H1 (cell line): ENCODE data around the gene MEF2D. TPM values are rescaled to one million over a fixed set of nuclear protein-coding genes. Genes with fewer than 3 reads are reported as not detected.
A peak's percentile ranks its signal among the peaks of the same experiment; 100 is the strongest.

ENCODE experiments used
- CTCF ChIA-PET: fragments of 300-600 bp; sonication (Branson Sonifier 250); formaldehyde crosslinking; loops from one replicate; lab custom pipeline; 2021; ENCODE audit not compliant: partially characterized antibody; lab: Charles Lee
- POLR2A ChIA-PET: fragments of 300-600 bp; sonication (Branson Sonifier 250); formaldehyde crosslinking; loops from one replicate; lab custom pipeline; 2021; ENCODE audit warnings: inconsistent platforms; ENCODE audit not compliant: partially characterized antibody; lab: Charles Lee
- DNase-seq, 2 experiments: peaks; one replicate each; pipeline versions ENCODE4 v3.0.0 to v3.0.0-alpha.2; 2010 to 2022; ENCODE audit warnings: low spot score in 2 of 2, low read depth in 1 of 2, mixed read lengths in 1 of 2
- FAIRE-seq: peaks from 2 replicates; lab custom pipeline; 2011; peaks lifted over from hg19 to GRCh38; lab: Jason Lieb, UNC
- H2AFZ ChIP-seq: 2 replicates; pipeline ENCODE4 v1.8.1; 2012; ENCODE audit warnings: low read length, inconsistent platforms
- H2AK5ac ChIP-seq: 2 replicates; pipeline ENCODE4 v1.6.1; 2013; ENCODE audit warnings: low read depth, low read length
- H2BK120ac ChIP-seq: replicated peaks from 2 replicates; pipeline ENCODE3; 2013; ENCODE audit warnings: low read depth, low read length, inconsistent platforms
- H2BK12ac ChIP-seq: 2 replicates; pipeline ENCODE4 v1.6.1; 2013; ENCODE audit warnings: low read depth, low read length
- H2BK15ac ChIP-seq: 2 replicates; pipeline ENCODE4 v1.6.1; 2013; ENCODE audit warnings: low read length
- H2BK20ac ChIP-seq: 2 replicates; pipeline ENCODE4 v1.6.1; 2013; ENCODE audit warnings: low read length
- H2BK5ac ChIP-seq: 2 replicates; pipeline ENCODE4 v1.6.1; 2013; ENCODE audit warnings: low read depth, low read length
- H3K14ac ChIP-seq: 2 replicates; pipeline ENCODE4 v1.6.1; 2013; ENCODE audit warnings: inconsistent platforms; ENCODE audit not compliant: insufficient read length
- H3K18ac ChIP-seq: 2 replicates; pipeline ENCODE4 v1.6.1; 2013; ENCODE audit warnings: low read length; ENCODE audit errors: extremely low read depth
- H3K23ac ChIP-seq: 2 replicates; pipeline ENCODE4 v1.6.1; 2013; ENCODE audit warnings: inconsistent platforms; ENCODE audit not compliant: insufficient read length
- H3K23me2 ChIP-seq: 2 replicates; pipeline ENCODE4 v1.6.1; 2013; ENCODE audit warnings: low read depth, low read length
- H3K27ac ChIP-seq: 2 replicates; pipeline ENCODE4 v1.6.1; 2011; ENCODE audit warnings: low read depth, low read length, inconsistent platforms
- H3K27me3 ChIP-seq, 4 experiments: replicated peaks in 1 of 4; 1 replicate in 1 of 4; 2 replicates in 3 of 4; pipeline versions ENCODE4 v1.6.1 to v1.8.1; 2011 to 2013; ENCODE audit warnings: low read length in 3 of 4, mild to moderate bottlenecking in 3 of 4, inconsistent platforms in 2 of 4, mixed read lengths in 2 of 4, moderate library complexity in 1 of 4; ENCODE audit not compliant: control insufficient read depth in 3 of 4, insufficient read depth in 3 of 4; ENCODE audit errors: extremely low read depth in 1 of 4
- H3K36me3 ChIP-seq, 4 experiments: 2 replicates each; pipeline versions ENCODE4 v1.6.1 to v1.8.1; 2011 to 2013; ENCODE audit warnings: mild to moderate bottlenecking in 4 of 4, low read length in 3 of 4, moderate library complexity in 2 of 4, control low read depth in 1 of 4, inconsistent platforms in 1 of 4; ENCODE audit not compliant: insufficient read depth in 4 of 4, control insufficient read depth in 2 of 4
- H3K4ac ChIP-seq: replicated peaks from 2 replicates; pipeline ENCODE3; 2013; ENCODE audit warnings: low read length, low read depth, mixed read lengths, inconsistent platforms; ENCODE audit not compliant: insufficient read length
- H3K4me1 ChIP-seq, 4 experiments: replicated peaks in 1 of 4; 1 replicate in 1 of 4; 2 replicates in 3 of 4; pipeline versions ENCODE4 v1.6.1 to v1.8.1; 2011 to 2013; ENCODE audit warnings: low read length in 3 of 4, inconsistent platforms in 2 of 4, mixed read lengths in 1 of 4; ENCODE audit not compliant: insufficient read depth in 4 of 4, control insufficient read depth in 3 of 4
- H3K4me2 ChIP-seq, 2 experiments: 2 replicates each; pipeline versions ENCODE4 v1.6.1 to v1.8.1; 2011 to 2013; ENCODE audit warnings: low read depth in 2 of 2, low read length in 2 of 2, control low read depth in 1 of 2, inconsistent platforms in 1 of 2, mild to moderate bottlenecking in 1 of 2; ENCODE audit not compliant: insufficient read depth in 1 of 2
- H3K4me3 ChIP-seq, 4 experiments: fragments of 200-600, 300-600 bp in 1 of 4; sonication (generic), shearing (Covaris generic), sonication (Bioruptor Twin) in 1 of 4; 2 replicates each; pipeline versions ENCODE4 v1.5.1 to v1.8.1; 2011 to 2016; ENCODE audit warnings: low read length in 4 of 4, low read depth in 3 of 4, control low read depth in 2 of 4, inconsistent platforms in 2 of 4, mild to moderate bottlenecking in 2 of 4, mixed read lengths in 1 of 4, moderate library complexity in 1 of 4; ENCODE audit not compliant: insufficient read depth in 2 of 4; ENCODE audit errors: extremely low read depth in 1 of 4
- H3K56ac ChIP-seq: replicated peaks from 2 replicates; pipeline ENCODE3; 2013; ENCODE audit warnings: low read depth, mild to moderate bottlenecking, mixed read lengths, low read length, inconsistent platforms; ENCODE audit not compliant: insufficient read length
- H3K79me1 ChIP-seq: 2 replicates; pipeline ENCODE4 v1.6.1; 2013; ENCODE audit warnings: low read depth, low read length, control low read depth
- H3K79me2 ChIP-seq, 2 experiments: 2 replicates each; pipeline versions ENCODE4 v1.6.1 to v1.8.1; 2012 to 2013; ENCODE audit warnings: low read length in 2 of 2, mild to moderate bottlenecking in 2 of 2, inconsistent platforms in 1 of 2; ENCODE audit not compliant: insufficient read depth in 2 of 2, control insufficient read depth in 1 of 2
- H3K9ac ChIP-seq, 4 experiments: replicated peaks in 1 of 4; 1 replicate in 1 of 4; 2 replicates in 3 of 4; pipeline versions ENCODE4 v1.6.1 to v1.8.1; 2011 to 2013; ENCODE audit warnings: low read depth in 3 of 4, low read length in 3 of 4, control low read depth in 2 of 4, mild to moderate bottlenecking in 2 of 4, moderate library complexity in 2 of 4, inconsistent platforms in 1 of 4; ENCODE audit errors: extremely low read depth in 1 of 4
- H3K9me3 ChIP-seq, 2 experiments: 2 replicates each; pipeline versions ENCODE4 v1.6.1 to v1.8.1; 2012 to 2013; ENCODE audit warnings: mild to moderate bottlenecking in 2 of 2, moderate library complexity in 2 of 2, control low read depth in 1 of 2, inconsistent platforms in 1 of 2, low read depth in 1 of 2, low read length in 1 of 2, mixed read lengths in 1 of 2; ENCODE audit not compliant: insufficient read depth in 2 of 2
- H4K20me1 ChIP-seq, 2 experiments: replicated peaks in 1 of 2; 2 replicates each; pipeline versions ENCODE3 to v1.8.1; 2011 to 2013; ENCODE audit warnings: inconsistent platforms in 2 of 2, low read length in 2 of 2, mild to moderate bottlenecking in 1 of 2; ENCODE audit not compliant: insufficient read depth in 2 of 2, control insufficient read depth in 1 of 2
- H4K5ac ChIP-seq: 2 replicates; pipeline ENCODE4 v1.6.1; 2013; ENCODE audit warnings: low read length, low read depth, mixed read lengths, inconsistent platforms; ENCODE audit not compliant: insufficient read length
- H4K8ac ChIP-seq: 2 replicates; pipeline ENCODE4 v1.8.0; 2013; ENCODE audit warnings: mild to moderate bottlenecking, moderate library complexity, low read length, inconsistent platforms; ENCODE audit not compliant: insufficient read depth; ENCODE audit errors: extremely low read depth
- H4K91ac ChIP-seq: replicated peaks from 2 replicates; pipeline ENCODE3; 2013; ENCODE audit warnings: low read length, mixed read lengths, inconsistent platforms; ENCODE audit not compliant: insufficient read length
- EP300 ChIP-seq, 2 experiments: IDR thresholded peaks; 1 replicate in 1 of 2; 2 replicates in 1 of 2; pipeline ENCODE4 v1.6.1; 2011 to 2012; ENCODE audit warnings: low read depth in 2 of 2, low read length in 2 of 2, mild to moderate bottlenecking in 2 of 2, borderline replicate concordance in 1 of 2, inconsistent platforms in 1 of 2, moderate library complexity in 1 of 2
- POLR2A ChIP-seq, 2 experiments: IDR thresholded peaks; 1 replicate in 1 of 2; 2 replicates in 1 of 2; pipeline ENCODE4 v1.6.1; 2011; ENCODE audit warnings: low read depth in 2 of 2, low read length in 2 of 2, mild to moderate bottlenecking in 2 of 2; ENCODE audit errors: control extremely low read depth in 1 of 2
- POLR2AphosphoS5 ChIP-seq: IDR thresholded peaks from 2 replicates; pipeline ENCODE4 v1.6.1; 2011; ENCODE audit warnings: low read depth, low read length
- RBBP5 ChIP-seq: IDR thresholded peaks from 2 replicates; pipeline ENCODE4 v1.7.1; 2012; ENCODE audit warnings: low read depth, mild to moderate bottlenecking, inconsistent platforms, low read length, moderate library complexity, borderline replicate concordance
- SIN3A ChIP-seq, 2 experiments: IDR thresholded peaks in 1 of 2; conservative IDR thresholded peaks in 1 of 2; 2 replicates each; pipeline ENCODE4 v1.6.1; 2011 to 2012; ENCODE audit warnings: low read length in 2 of 2, improper control_type of control experiment in 1 of 2, low read depth in 1 of 2, mild to moderate bottlenecking in 1 of 2
- YY1 ChIP-seq: IDR thresholded peaks from 2 replicates; pipeline ENCODE4 v1.6.1; 2011; ENCODE audit warnings: low read depth, mild to moderate bottlenecking, low read length
- whole genome bisulfite sequencing, 2 experiments: shearing (Covaris generic) in 1 of 2; methylation state at CpG; one replicate each; pipeline versions ENCODE4 v1.1.6 to v1.1.7; 2013 to 2015; ENCODE audit warnings: low lambda C conversion rate in 2 of 2, mixed read lengths in 2 of 2, inconsistent platforms in 1 of 2, low coverage in 1 of 2, missing lambda C conversion rate in 1 of 2; ENCODE audit not compliant: insufficient replicate concordance in 2 of 2, insufficient coverage in 1 of 2, insufficient read length in 1 of 2; ENCODE audit errors: extremely low coverage in 1 of 2, missing lambda C conversion rate in 1 of 2; 5-methylcytosine and 5-hydroxymethylcytosine counted together
- polyA plus RNA-seq, 7 experiments: library from polyadenylated mRNA; depleted of rRNA in 3 of 7; stranded (reverse) in 5 of 7; unstranded in 2 of 7; fragments of >200 nt in 5 of 7; fragments of 200-250 nt in 2 of 7; gene quantifications; 1 replicate in 5 of 7; 2 replicates in 1 of 7; 4 replicates in 1 of 7; pipeline versions ENCODE4 v1.2.1 to v1.2.3, GENCODE V29; 2011 to 2013; ENCODE audit warnings: missing spikeins in 2 of 7, mixed read lengths in 2 of 7
- total RNA-seq: library from RNA; stranded (reverse); fragmentation: NEBNext Ultra II Directional; extraction: Animal tissue kit (Norgen Biotek cat#: 25700); gene quantifications from 2 replicates; pipeline ENCODE4 v1.2.1, GENCODE V29; 2021

Gene MEF2D
- total and polyA plus RNA-seq, 2 of the 8 experiments (the other 6 are each of a cell fraction or from before 2014, with no cell fraction given): 17.3 to 20.3 TPM

DNA sequence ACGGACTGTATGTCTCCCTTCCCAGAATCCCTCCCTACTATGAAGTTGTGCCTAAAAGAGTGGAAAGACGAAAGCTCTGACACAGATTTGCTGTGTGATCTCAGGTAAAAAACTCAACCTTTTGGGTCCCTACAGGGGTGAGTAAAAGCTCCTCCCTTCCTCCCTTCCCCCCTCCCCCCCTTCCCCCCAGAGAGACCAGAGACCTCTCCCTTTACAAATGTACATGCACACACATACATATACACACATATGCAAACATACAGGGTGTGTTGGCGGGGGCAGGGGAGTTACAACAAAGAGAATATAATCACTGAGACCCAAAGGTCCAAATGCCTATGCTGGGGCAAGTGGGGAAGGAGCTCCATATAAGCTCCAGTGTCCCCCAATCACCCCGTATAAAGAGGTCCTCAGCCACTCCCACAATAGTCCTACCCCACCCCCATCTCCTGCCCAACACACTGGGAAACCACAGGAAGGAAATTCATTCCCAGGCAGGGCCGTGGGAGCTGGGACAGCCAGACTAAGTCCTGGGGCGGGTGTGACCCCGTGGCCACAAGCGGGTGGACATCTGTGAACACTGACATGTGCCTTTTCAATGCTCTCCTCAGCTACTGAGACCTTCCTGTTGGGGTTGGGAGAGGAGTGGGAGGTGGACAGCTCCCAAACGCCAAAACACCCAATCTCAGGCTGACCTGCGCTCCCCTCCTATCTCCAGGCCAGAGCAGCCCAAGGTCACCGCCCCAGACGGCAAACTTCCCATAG, 2.0 kb downstream of the MEF2D start:
- TF ChIP-seq SIN3A (conservative IDR thresholded peaks at IDR 0.05 in 1 of 2, IDR thresholded peaks at IDR 0.05 in 1 of 2; ENCODE audit: low read depth in 1 of 2, low read length in 2 of 2) (0 out of 4 replicates have a peak, but pooled peaks of 1 of the 2 experiments have one; percentile 45), YY1 (no peak), POLR2AphosphoS5 (no peak), POLR2A (IDR thresholded peaks at IDR 0.05; ENCODE audit: control extremely low read depth in 1 of 2, low read depth in 2 of 2, low read length in 2 of 2) (peak in 1 of 2 experiments; percentile 22; a peak in 1 of 3 replicates), EP300 (IDR thresholded peaks at IDR 0.05; ENCODE audit: borderline replicate concordance in 1 of 2, low read depth in 2 of 2, low read length in 2 of 2) (no peak), RBBP5 (no peak)
- peak in 1 of 2 experiments; percentile 64 for DNase-seq
- WGBS, 2 experiments: 18% methylated on average over 12 of the region's 12 CpGs; no CpG with 5 or more reads in 1 of the 2 experiments
- Histone ChIP-seq H3K27ac (no peak overlapping the region), H3K36me3 (no peaks in the 10 kb centered on the region), H3K79me2 (peaks cover 12 to 60% of the 10 kb centered on the region in 2 experiments), H3K4me1 (peaks cover 31 to 51% (median 36%) of the 10 kb centered on the region in 4 experiments), H4K91ac (peak overlapping the region; percentile 14), H2BK5ac (peak overlapping the region; percentile 95; the same call in 1 of the 2 replicates), H3K4ac (no peak overlapping the region), H3K56ac (no peak overlapping the region), H3K79me1 (peaks cover 39% of the 10 kb centered on the region), H3K23me2 (peaks cover 20% of the 10 kb centered on the region), H3K4me3 (peak overlapping the region; percentile 63 to 96 (median 76)), H2BK20ac (peak overlapping the region; percentile 80; the same call in 1 of the 2 replicates), H4K20me1 (peaks cover 2 to 5% of the 10 kb centered on the region in 2 experiments), H2BK15ac (peak overlapping the region; percentile 92), H3K27me3 (no peaks in the 10 kb centered on the region; a peak in 1 of 7 replicates), H2AFZ (no peak overlapping the region), H2AK5ac (peak overlapping the region; percentile 94; the same call in 1 of the 2 replicates), H2BK12ac (peak overlapping the region; percentile 96; the same call in 1 of the 2 replicates), H3K9ac (peak overlapping the region in 2 of 4 experiments; percentile 20 to 60; a peak in 4 of 7 replicates), H3K23ac (no peak overlapping the region), H2BK120ac (peak overlapping the region; percentile 7), H3K4me2 (peak overlapping the region; percentile 90 to 98), H3K9me3 (no peaks in the 10 kb centered on the region), H3K18ac (peak overlapping the region; percentile 93), H4K5ac (peak overlapping the region; percentile 2), H4K8ac (peak overlapping the region; percentile 28; the same call in 1 of the 2 replicates), H3K14ac (no peak overlapping the region)
- no peak for FAIRE-seq
- POLR2A ChIA-PET: interaction anchor here (0.9 to 9.6 kb wide), 10 partner anchors 10 to 130 kb away, joined by 3 to 166 read pairs (median 4); partner anchors contain the start of gene NAXE
- CTCF ChIA-PET: interaction anchor here (0.7 to 17.4 kb wide), 11 partner anchors 8 to 104 kb away, joined by 3 to 236 read pairs (median 3); no protein-coding TSS in a partner anchor
